ENCODE measurements around the gene SCN9A.

DNA sequence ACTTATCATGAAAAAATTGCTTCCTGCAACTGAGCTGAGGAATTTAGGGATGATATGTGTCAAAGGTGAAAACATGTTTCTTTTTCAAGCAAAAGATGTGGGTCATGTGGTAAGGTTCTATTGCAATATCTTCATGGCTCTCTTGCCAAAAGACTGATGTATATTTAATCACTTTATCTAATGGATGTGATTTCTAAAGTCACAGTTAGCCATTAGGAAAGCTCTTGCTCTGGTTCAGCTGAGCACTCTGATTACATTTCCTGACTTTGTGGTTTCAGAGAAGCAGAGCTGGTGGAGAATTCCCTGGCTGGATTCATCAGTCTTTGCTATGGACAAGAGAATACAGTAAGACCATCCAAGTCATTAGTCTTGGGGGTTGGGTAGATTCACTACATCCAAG, 24.4 kb downstream of the SCN9A start:
- TF ChIP-seq POLR2A (IDR thresholded peaks at IDR 0.05): no peak
- TF ChIP-seq, protein P1, sequence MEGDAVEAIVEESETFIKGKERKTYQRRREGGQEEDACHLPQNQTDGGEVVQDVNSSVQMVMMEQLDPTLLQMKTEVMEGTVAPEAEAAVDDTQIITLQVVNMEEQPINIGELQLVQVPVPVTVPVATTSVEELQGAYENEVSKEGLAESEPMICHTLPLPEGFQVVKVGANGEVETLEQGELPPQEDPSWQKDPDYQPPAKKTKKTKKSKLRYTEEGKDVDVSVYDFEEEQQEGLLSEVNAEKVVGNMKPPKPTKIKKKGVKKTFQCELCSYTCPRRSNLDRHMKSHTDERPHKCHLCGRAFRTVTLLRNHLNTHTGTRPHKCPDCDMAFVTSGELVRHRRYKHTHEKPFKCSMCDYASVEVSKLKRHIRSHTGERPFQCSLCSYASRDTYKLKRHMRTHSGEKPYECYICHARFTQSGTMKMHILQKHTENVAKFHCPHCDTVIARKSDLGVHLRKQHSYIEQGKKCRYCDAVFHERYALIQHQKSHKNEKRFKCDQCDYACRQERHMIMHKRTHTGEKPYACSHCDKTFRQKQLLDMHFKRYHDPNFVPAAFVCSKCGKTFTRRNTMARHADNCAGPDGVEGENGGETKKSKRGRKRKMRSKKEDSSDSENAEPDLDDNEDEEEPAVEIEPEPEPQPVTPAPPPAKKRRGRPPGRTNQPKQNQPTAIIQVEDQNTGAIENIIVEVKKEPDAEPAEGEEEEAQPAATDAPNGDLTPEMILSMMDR (IDR thresholded peaks at IDR 0.05): no peak

All from adrenal gland (tissue), 5 donors.